Liver (tissue), 9 donors: Measurements from ENCODE around the gene FEZ2. TPM values are rescaled to one million over a fixed set of nuclear protein-coding genes. Genes with fewer than 3 reads are reported as not detected.

Experiments used
- DNase-seq: peaks from one replicate; pipeline ENCODE4 v3.0.0-alpha.2; 2017; ENCODE audit warnings: low spot score
- H3K27ac ChIP-seq, 2 donors: one replicate each; pipeline ENCODE4 v1.7.0; 2013; ENCODE audit warnings: inconsistent platforms in 2 of 2, low read length in 2 of 2, control low read depth in 1 of 2, low read depth in 1 of 2, mild to moderate bottlenecking in 1 of 2
- H3K27me3 ChIP-seq, 4 donors: one replicate each; pipeline versions ENCODE4 v1.6.1 to v1.7.0; 2013; ENCODE audit warnings: low read length in 3 of 4, inconsistent platforms in 1 of 4, mild to moderate bottlenecking in 1 of 4, moderate library complexity in 1 of 4; ENCODE audit not compliant: control insufficient read depth in 4 of 4, insufficient read depth in 4 of 4
- H3K36me3 ChIP-seq, 4 donors: one replicate each; pipeline versions ENCODE4 v1.6.1 to v1.7.0; 2013; ENCODE audit warnings: low read length in 3 of 4, mild to moderate bottlenecking in 3 of 4, low read depth in 1 of 4, moderate library complexity in 1 of 4; ENCODE audit not compliant: control insufficient read depth in 4 of 4, insufficient read depth in 3 of 4
- H3K4me1 ChIP-seq, 4 donors: one replicate each; pipeline versions ENCODE4 v1.6.1 to v1.7.0; 2013; ENCODE audit warnings: low read length in 3 of 4, mild to moderate bottlenecking in 3 of 4, moderate library complexity in 1 of 4; ENCODE audit not compliant: control insufficient read depth in 4 of 4, insufficient read depth in 4 of 4
- H3K4me3 ChIP-seq, 3 donors: one replicate each; pipeline versions ENCODE4 v1.6.1 to v1.7.0; 2013; ENCODE audit warnings: low read length in 3 of 3, control low read depth in 1 of 3, low read depth in 1 of 3, mild to moderate bottlenecking in 1 of 3
- H3K9ac ChIP-seq, 2 donors: one replicate each; pipeline ENCODE4 v1.7.0; 2013; ENCODE audit warnings: low read length in 2 of 2, mild to moderate bottlenecking in 2 of 2, moderate library complexity in 2 of 2, control low read depth in 1 of 2, low read depth in 1 of 2
- H3K9me3 ChIP-seq, 4 donors: one replicate each; pipeline versions ENCODE4 v1.6.1 to v1.7.0; 2013; ENCODE audit warnings: low read length in 3 of 4; ENCODE audit not compliant: control insufficient read depth in 4 of 4
- EGR1 ChIP-seq, 2 donors: IDR thresholded peaks; 2 replicates each; pipeline ENCODE4 v1.6.1; 2016 to 2018; ENCODE audit warnings: antibody characterized with exemption in 2 of 2, low read depth in 2 of 2
- FOXA1 ChIP-seq: IDR thresholded peaks from 2 replicates; pipeline ENCODE4 v1.6.1; 2016; ENCODE audit warnings: antibody characterized with exemption
- FOXA2 ChIP-seq: IDR thresholded peaks from 2 replicates; pipeline ENCODE4 v1.6.1; 2016; ENCODE audit warnings: antibody characterized with exemption
- GABPA ChIP-seq, 2 donors: IDR thresholded peaks in 1 of 2; conservative IDR thresholded peaks in 1 of 2; 2 replicates each; pipeline ENCODE4 v1.6.1; 2016; ENCODE audit warnings: antibody characterized with exemption in 2 of 2, mild to moderate bottlenecking in 1 of 2, moderate library complexity in 1 of 2
- HNF4A ChIP-seq, 2 donors: conservative IDR thresholded peaks; 2 replicates each; pipeline ENCODE4 v1.6.1; 2016; ENCODE audit warnings: antibody characterized with exemption in 2 of 2, mild to moderate bottlenecking in 2 of 2
- HNF4G ChIP-seq: IDR thresholded peaks from 2 replicates; pipeline ENCODE4 v1.6.1; 2016; ENCODE audit warnings: antibody characterized with exemption
- JUND ChIP-seq, 2 donors: IDR thresholded peaks; 2 replicates each; pipeline ENCODE4 v1.6.1; 2016; ENCODE audit warnings: antibody characterized with exemption in 2 of 2
- NR2F2 ChIP-seq: IDR thresholded peaks from 2 replicates; pipeline ENCODE4 v1.6.1; 2016; ENCODE audit warnings: antibody characterized with exemption
- RAD21 ChIP-seq, 2 donors: IDR thresholded peaks; 2 replicates each; pipeline ENCODE4 v1.6.1; 2016; ENCODE audit warnings: antibody characterized with exemption in 2 of 2, mild to moderate bottlenecking in 2 of 2
- RXRA ChIP-seq, 2 donors: IDR thresholded peaks; 2 replicates each; pipeline ENCODE4 v1.6.1; 2017 to 2018; ENCODE audit warnings: antibody characterized with exemption in 2 of 2, mild to moderate bottlenecking in 1 of 2
- SP1 ChIP-seq: IDR thresholded peaks from 2 replicates; pipeline ENCODE4 v1.6.1; 2018; ENCODE audit warnings: antibody characterized with exemption, mild to moderate bottlenecking
- TAF1 ChIP-seq: conservative IDR thresholded peaks from 2 replicates; pipeline ENCODE4 v1.6.1; 2016; ENCODE audit warnings: antibody characterized with exemption, mild to moderate bottlenecking
- YY1 ChIP-seq: IDR thresholded peaks from 2 replicates; pipeline ENCODE4 v1.6.1; 2016; ENCODE audit warnings: antibody characterized with exemption, mild to moderate bottlenecking
- polyA plus RNA-seq, 2 donors: library from polyadenylated mRNA; stranded (reverse) in 1 of 2; unstranded in 1 of 2; fragments of 200-250 nt in 1 of 2; fragments of >200 nt in 1 of 2; fragmentation: Nextera tagmentation in 1 of 2; extraction: Ambion mirVana in 1 of 2; gene quantifications; one replicate each; pipeline versions ENCODE4 v1.2.1 to v1.2.3, GENCODE V29; 2013 to 2015
- total RNA-seq, 2 donors: library from RNA; depleted of rRNA; stranded (reverse); fragments of >200 nt; gene quantifications; one replicate each; pipeline ENCODE4 v1.2.3, GENCODE V29; 2014
- TF ChIP-seq, protein P1 (sequence below): IDR thresholded peaks from 2 replicates; pipeline ENCODE4 v1.6.1; 2016; ENCODE audit warnings: antibody characterized with exemption
- TF ChIP-seq, protein P2 (sequence below): IDR thresholded peaks from 2 replicates; pipeline ENCODE4 v1.6.1; 2016; ENCODE audit warnings: antibody characterized with exemption
- TF ChIP-seq, protein P3 (sequence below): IDR thresholded peaks from 2 replicates; pipeline ENCODE4 v1.6.1; 2016; ENCODE audit warnings: antibody characterized with exemption
- TF ChIP-seq, protein P4 (sequence below): fragments of 150-350 bp; IDR thresholded peaks from 2 replicates; pipeline ENCODE4 v1.5.1; 2017; ENCODE audit warnings: improper control_type of control experiment, low read depth, low read length; ENCODE audit not compliant: missing input control
- TF ChIP-seq, protein P5 (sequence below): IDR thresholded peaks from 2 replicates; pipeline ENCODE4 v1.6.1; 2016; ENCODE audit warnings: antibody characterized with exemption, mild to moderate bottlenecking
- donor health status: healthy.
- donor health status: healthy.
- donor health status: healthy.
- donor health status: healthy.
- donor health status: healthy.

The FEZ2 gene
- total and polyA plus RNA-seq, 4 donors = 11.9 to 16.1 (median 14.1) TPM

DNA sequence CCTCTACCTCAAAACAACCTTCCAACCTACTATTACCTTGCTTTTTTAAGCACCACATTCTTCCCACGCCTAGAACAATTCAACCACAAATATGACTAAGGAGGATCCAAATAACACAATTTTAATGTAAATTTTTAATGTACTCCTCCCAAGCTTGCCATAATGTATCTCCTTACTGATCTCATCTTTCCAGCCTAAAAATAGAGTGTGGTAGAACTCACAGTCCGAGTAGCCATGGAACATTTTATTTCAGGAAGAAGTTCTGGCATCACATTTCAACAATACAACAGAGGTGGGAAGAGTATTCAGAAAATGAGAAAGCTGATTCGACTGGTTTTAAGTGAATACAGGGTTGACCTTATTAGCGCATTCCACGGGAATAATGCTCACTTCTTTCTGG, 15.4 kb downstream of the FEZ2 start (continued):
- TF ChIP-seq FOXA2 = no peak
- TF ChIP-seq, protein P1, sequence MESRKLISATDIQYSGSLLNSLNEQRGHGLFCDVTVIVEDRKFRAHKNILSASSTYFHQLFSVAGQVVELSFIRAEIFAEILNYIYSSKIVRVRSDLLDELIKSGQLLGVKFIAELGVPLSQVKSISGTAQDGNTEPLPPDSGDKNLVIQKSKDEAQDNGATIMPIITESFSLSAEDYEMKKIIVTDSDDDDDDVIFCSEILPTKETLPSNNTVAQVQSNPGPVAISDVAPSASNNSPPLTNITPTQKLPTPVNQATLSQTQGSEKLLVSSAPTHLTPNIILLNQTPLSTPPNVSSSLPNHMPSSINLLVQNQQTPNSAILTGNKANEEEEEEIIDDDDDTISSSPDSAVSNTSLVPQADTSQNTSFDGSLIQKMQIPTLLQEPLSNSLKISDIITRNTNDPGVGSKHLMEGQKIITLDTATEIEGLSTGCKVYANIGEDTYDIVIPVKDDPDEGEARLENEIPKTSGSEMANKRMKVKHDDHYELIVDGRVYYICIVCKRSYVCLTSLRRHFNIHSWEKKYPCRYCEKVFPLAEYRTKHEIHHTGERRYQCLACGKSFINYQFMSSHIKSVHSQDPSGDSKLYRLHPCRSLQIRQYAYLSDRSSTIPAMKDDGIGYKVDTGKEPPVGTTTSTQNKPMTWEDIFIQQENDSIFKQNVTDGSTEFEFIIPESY = no peak

DNA sequence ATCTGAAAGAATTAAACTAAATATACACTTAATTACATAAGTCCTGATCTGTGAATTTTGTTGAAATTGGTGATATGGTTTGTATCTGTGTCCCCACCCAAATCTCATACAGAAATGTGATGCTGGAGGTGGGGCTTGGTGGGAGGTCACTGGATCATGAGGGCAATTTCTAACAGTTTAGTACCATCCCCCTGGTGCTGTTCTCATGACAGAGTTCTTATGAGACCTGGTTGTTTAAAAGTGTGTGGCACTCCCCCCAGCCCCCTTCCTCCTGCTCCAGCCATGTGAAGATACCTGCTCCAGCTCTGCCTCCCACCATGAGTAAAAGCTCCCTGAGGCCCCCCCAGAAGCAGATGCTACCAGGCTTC, 18.7 kb downstream of the FEZ2 start:
- H3K36me3 ChIP-seq = peaks cover 15 to 38% (median 24%) of the 10 kb centered on the region in 4 donors
- DNase-seq = no peak
- H3K9ac ChIP-seq = no peak overlapping the region
- no peaks in the 10 kb centered on the region for H3K27me3 ChIP-seq
- no peaks in the 10 kb centered on the region for H3K4me1 ChIP-seq
- H3K9me3 ChIP-seq = no peaks in the 10 kb centered on the region
- H3K27ac ChIP-seq = no peak overlapping the region
- no peak overlapping the region for H3K4me3 ChIP-seq
- TF ChIP-seq RAD21 (IDR thresholded peaks at IDR 0.05) = no peak
- TF ChIP-seq, protein P2, sequence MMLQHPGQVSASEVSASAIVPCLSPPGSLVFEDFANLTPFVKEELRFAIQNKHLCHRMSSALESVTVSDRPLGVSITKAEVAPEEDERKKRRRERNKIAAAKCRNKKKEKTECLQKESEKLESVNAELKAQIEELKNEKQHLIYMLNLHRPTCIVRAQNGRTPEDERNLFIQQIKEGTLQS = no peak
- no peak for TF ChIP-seq SP1
- TF ChIP-seq RXRA (IDR thresholded peaks at IDR 0.05) = no peak
- TF ChIP-seq YY1 = no peak
- no peak for TF ChIP-seq HNF4G
- TF ChIP-seq, protein P3, sequence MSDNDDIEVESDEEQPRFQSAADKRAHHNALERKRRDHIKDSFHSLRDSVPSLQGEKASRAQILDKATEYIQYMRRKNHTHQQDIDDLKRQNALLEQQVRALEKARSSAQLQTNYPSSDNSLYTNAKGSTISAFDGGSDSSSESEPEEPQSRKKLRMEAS = no peak
- TF ChIP-seq TAF1 = no peak
- TF ChIP-seq, protein P4, sequence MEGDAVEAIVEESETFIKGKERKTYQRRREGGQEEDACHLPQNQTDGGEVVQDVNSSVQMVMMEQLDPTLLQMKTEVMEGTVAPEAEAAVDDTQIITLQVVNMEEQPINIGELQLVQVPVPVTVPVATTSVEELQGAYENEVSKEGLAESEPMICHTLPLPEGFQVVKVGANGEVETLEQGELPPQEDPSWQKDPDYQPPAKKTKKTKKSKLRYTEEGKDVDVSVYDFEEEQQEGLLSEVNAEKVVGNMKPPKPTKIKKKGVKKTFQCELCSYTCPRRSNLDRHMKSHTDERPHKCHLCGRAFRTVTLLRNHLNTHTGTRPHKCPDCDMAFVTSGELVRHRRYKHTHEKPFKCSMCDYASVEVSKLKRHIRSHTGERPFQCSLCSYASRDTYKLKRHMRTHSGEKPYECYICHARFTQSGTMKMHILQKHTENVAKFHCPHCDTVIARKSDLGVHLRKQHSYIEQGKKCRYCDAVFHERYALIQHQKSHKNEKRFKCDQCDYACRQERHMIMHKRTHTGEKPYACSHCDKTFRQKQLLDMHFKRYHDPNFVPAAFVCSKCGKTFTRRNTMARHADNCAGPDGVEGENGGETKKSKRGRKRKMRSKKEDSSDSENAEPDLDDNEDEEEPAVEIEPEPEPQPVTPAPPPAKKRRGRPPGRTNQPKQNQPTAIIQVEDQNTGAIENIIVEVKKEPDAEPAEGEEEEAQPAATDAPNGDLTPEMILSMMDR = no peak
- TF ChIP-seq FOXA2 = no peak
- TF ChIP-seq, protein P5, sequence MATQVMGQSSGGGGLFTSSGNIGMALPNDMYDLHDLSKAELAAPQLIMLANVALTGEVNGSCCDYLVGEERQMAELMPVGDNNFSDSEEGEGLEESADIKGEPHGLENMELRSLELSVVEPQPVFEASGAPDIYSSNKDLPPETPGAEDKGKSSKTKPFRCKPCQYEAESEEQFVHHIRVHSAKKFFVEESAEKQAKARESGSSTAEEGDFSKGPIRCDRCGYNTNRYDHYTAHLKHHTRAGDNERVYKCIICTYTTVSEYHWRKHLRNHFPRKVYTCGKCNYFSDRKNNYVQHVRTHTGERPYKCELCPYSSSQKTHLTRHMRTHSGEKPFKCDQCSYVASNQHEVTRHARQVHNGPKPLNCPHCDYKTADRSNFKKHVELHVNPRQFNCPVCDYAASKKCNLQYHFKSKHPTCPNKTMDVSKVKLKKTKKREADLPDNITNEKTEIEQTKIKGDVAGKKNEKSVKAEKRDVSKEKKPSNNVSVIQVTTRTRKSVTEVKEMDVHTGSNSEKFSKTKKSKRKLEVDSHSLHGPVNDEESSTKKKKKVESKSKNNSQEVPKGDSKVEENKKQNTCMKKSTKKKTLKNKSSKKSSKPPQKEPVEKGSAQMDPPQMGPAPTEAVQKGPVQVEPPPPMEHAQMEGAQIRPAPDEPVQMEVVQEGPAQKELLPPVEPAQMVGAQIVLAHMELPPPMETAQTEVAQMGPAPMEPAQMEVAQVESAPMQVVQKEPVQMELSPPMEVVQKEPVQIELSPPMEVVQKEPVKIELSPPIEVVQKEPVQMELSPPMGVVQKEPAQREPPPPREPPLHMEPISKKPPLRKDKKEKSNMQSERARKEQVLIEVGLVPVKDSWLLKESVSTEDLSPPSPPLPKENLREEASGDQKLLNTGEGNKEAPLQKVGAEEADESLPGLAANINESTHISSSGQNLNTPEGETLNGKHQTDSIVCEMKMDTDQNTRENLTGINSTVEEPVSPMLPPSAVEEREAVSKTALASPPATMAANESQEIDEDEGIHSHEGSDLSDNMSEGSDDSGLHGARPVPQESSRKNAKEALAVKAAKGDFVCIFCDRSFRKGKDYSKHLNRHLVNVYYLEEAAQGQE = no peak
- TF ChIP-seq NR2F2 = no peak
- TF ChIP-seq JUND (IDR thresholded peaks at IDR 0.05) = no peak
- TF ChIP-seq, protein P1 = no peak
- no peak for TF ChIP-seq FOXA1
- no peak for TF ChIP-seq HNF4A (conservative IDR thresholded peaks at IDR 0.05)
- no peak for TF ChIP-seq GABPA (IDR thresholded peaks at IDR 0.05 in 1 of 2, conservative IDR thresholded peaks at IDR 0.05 in 1 of 2)
- no peak for TF ChIP-seq EGR1 (IDR thresholded peaks at IDR 0.05; ENCODE audit: low read depth in 2 of 2)
